ENCODE measurements around the gene RRAGA. TPM values are rescaled to one million over a fixed set of nuclear protein-coding genes. Genes with fewer than 3 reads are reported as not detected.

RRAGA gene
- total and polyA plus RNA-seq, 9 of the 15 experiments (the other 6 are each of a cell fraction or from before 2014, with no cell fraction given), result 6.0 to 44.7 (median 18.8) TPM

- peak in 1 of 2 experiments; percentile 46 for TF ChIP-seq E2F6 (IDR thresholded peaks at IDR 0.05; ENCODE audit: borderline replicate concordance in 1 of 2, extremely low read depth in 1 of 2, insufficient read depth in 1 of 2, insufficient read length in 1 of 2, low read depth in 1 of 2, low read length in 1 of 2, poor library complexity in 1 of 2, severe bottlenecking in 1 of 2)
- TF ChIP-seq PHF8 (IDR thresholded peaks at IDR 0.05; ENCODE audit: borderline replicate concordance, low read length), result peak; percentile 95
- TF ChIP-seq SP1 (CRISPR knock-in tag; IDR thresholded peaks at IDR 0.05), result peak; percentile 70; the same call in 1 of the 2 replicates
- no peak for TF ChIP-seq MEF2A (IDR thresholded peaks at IDR 0.05; ENCODE audit: control insufficient read depth, low read depth, low read length)
- no peak for TF ChIP-seq CREM (IDR thresholded peaks at IDR 0.05; ENCODE audit: low read depth)
- peak; percentile 78 for TF ChIP-seq MXI1 (IDR thresholded peaks at IDR 0.05; ENCODE audit: low read depth, low read length)
- no peak for TF ChIP-seq ZBTB7A (IDR thresholded peaks at IDR 0.05; ENCODE audit: borderline replicate concordance, control insufficient read depth, low read depth, low read length)
- TF ChIP-seq HDAC1 (IDR thresholded peaks at IDR 0.05), result peak in 1 of 2 experiments; percentile 69; a peak in 2 of 4 replicates
- peak in 1 of 2 experiments; percentile 91; a peak in 2 of 4 replicates for TF ChIP-seq CSDE1 (IDR thresholded peaks at IDR 0.05)
- TF ChIP-seq PKNOX1 (IDR thresholded peaks at IDR 0.05), result peak; percentile 31; the same call in 1 of the 2 replicates
- TF ChIP-seq NFRKB (IDR thresholded peaks at IDR 0.05; ENCODE audit: low read depth), result 0 out of 2 replicates have a peak, but pooled peaks have one; percentile 60
- peak; percentile 77 for TF ChIP-seq POLR2H (tag; IDR thresholded peaks at IDR 0.05; ENCODE audit: low read depth)
- 0 out of 2 replicates have a peak, but pooled peaks have one; percentile 14 for TF ChIP-seq JUN (IDR thresholded peaks at IDR 0.05; ENCODE audit: borderline replicate concordance, low read depth, low read length)
- no peak for TF ChIP-seq JUN (CRISPR knock-in tag; IDR thresholded peaks at IDR 0.05; ENCODE audit: borderline replicate concordance)
- peak; percentile 63; the same call in 1 of the 2 replicates for TF ChIP-seq HCFC1 (IDR thresholded peaks at IDR 0.05; ENCODE audit: low read depth, low read length)
- peak; percentile 32 for TF ChIP-seq EGR1 (conservative IDR thresholded peaks at IDR 0.05)
- TF ChIP-seq ARID4B (CRISPR knock-in tag; IDR thresholded peaks at IDR 0.05), result peak; percentile 71; the same call in 1 of the 2 replicates
Measured at GRCh38 chr9:19048966-19049916, at the start of gene RRAGA (continued).
